OCI-LY3 (cell line): Measurements from ENCODE around the gene XXYLT1.

Experiments used
- H2AFZ ChIP-seq: fragments of 200-600, 300-600 bp; shearing (Covaris generic); 2 replicates; pipeline ENCODE4 v1.6.0; 2014; ENCODE audit warnings: antibody characterized with exemption, low read depth, low read length
- H3K27ac ChIP-seq: fragments of 200-600, 300-600 bp; sonication (generic); 2 replicates; pipeline ENCODE4 v1.5.1; 2014; ENCODE audit warnings: mild to moderate bottlenecking, low read length, moderate library complexity, mixed read lengths
- H3K27me3 ChIP-seq: fragments of 200-600, 300-600 bp; sonication (generic); 2 replicates; pipeline ENCODE4 v1.6.1; 2014; ENCODE audit warnings: low read depth, low read length, mixed read lengths
- H3K36me3 ChIP-seq: fragments of 200-600, 300-600 bp; sonication (generic); replicated peaks from 2 replicates; pipeline ENCODE3; 2014; ENCODE audit warnings: low read depth, low read length, mixed read lengths
- H3K4me1 ChIP-seq: fragments of 300-600, 200-600 bp; sonication (generic); 2 replicates; pipeline ENCODE4 v1.6.1; 2014; ENCODE audit warnings: low read length, mixed read lengths
- H3K4me2 ChIP-seq: fragments of 200-600, 300-600 bp; sonication (generic); 2 replicates; pipeline ENCODE4 v1.6.1; 2014; ENCODE audit warnings: low read length, mixed read lengths
- H3K4me3 ChIP-seq: fragments of 300-600, 200-600 bp; sonication (generic); 2 replicates; pipeline ENCODE4 v1.5.1; 2014; ENCODE audit warnings: antibody characterized with exemption, mild to moderate bottlenecking, low read length, moderate library complexity
- H3K79me2 ChIP-seq: fragments of 300-600, 200-600 bp; shearing (Covaris generic); 2 replicates; pipeline ENCODE4 v1.6.1; 2014; ENCODE audit warnings: mild to moderate bottlenecking, low read length, mixed read lengths
- H3K9ac ChIP-seq: fragments of 300-600, 200-600 bp; shearing (Covaris generic); 2 replicates; pipeline ENCODE4 v1.6.0; 2014; ENCODE audit warnings: mild to moderate bottlenecking, low read length, moderate library complexity
- H3K9me3 ChIP-seq: fragments of 200-600, 300-600 bp; shearing (Covaris generic); 2 replicates; pipeline ENCODE4 v1.6.1; 2014; ENCODE audit warnings: low read length, mixed read lengths; ENCODE audit not compliant: insufficient read depth
- H4K20me1 ChIP-seq: fragments of 200-600, 300-600 bp; sonication (generic); 2 replicates; pipeline ENCODE4 v1.6.1; 2016; ENCODE audit warnings: low read length, mixed read lengths; ENCODE audit not compliant: insufficient read depth
- EZH2phosphoT487 ChIP-seq: fragments of 200-600 bp; shearing (Covaris generic); IDR thresholded peaks from 2 replicates; pipeline ENCODE4 v1.6.1; 2018; ENCODE audit warnings: antibody characterized with exemption, mixed run types, low read depth
- TF ChIP-seq, protein P1 (sequence below): fragments of 200-600, 300-600 bp; sonication (generic); IDR thresholded peaks from 2 replicates; pipeline ENCODE4 v1.5.1; 2014; ENCODE audit warnings: antibody characterized with exemption, low read length, low read depth

The XXYLT1 gene

DNA sequence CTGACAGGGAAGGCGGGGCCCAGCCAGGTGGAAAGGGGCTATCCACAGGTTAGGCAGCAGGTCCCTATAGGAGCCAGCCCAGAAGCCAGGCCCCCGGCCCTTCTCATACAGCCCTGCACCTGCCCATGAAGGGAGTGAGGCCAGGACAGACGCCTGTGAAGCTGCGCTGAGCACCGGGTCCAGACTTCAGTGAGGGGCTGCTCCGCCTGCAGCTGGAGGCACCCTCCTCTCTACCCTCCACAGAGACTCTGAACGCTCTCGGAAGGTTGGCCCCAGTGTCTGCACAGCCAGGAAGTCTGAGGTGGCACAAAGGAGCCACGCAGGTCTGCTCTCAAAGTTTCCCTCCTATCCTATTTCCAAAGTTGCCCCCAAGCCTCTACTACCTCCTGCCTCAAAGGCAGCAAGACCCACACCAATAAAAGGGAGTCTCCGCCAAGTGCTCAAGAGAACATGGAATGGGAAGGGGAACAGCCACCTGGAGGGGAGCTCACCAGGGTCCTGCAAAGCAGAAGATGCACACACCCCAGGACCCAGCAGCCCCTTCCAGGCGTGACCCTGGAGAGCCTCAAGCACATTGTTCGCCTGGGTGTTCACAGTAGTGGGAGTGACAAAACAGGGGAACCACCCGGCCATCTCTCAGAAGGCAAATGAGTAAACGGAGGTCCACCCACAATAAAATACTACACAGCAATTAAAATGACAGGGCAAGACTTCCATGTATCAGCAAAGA, 19.5 kb downstream of the XXYLT1 start:
- Histone ChIP-seq H3K79me2 (peaks cover 19% of the 10 kb centered on the region), H3K4me2 (peak overlapping the region; percentile 81), H4K20me1 (no peaks in the 10 kb centered on the region)

GRCh38 chr3:195250473-195251251, 20.3 kb downstream of the XXYLT1 start:
- Histone ChIP-seq H4K20me1 (no peaks in the 10 kb centered on the region), H3K4me1 (peaks cover 35% of the 10 kb centered on the region)

More for the DNA sequence above, 19.5 kb downstream of the XXYLT1 start:
- Histone ChIP-seq H3K9ac (no peak overlapping the region; the same call in 1 of the 2 replicates), H3K4me1 (peaks cover 35% of the 10 kb centered on the region), H3K27me3 (no peaks in the 10 kb centered on the region), H3K9me3 (no peaks in the 10 kb centered on the region), H3K27ac (no peak overlapping the region), H3K36me3 (no peaks in the 10 kb centered on the region), H2AFZ (no peak overlapping the region), H3K4me3 (no peak overlapping the region; the same call in 1 of the 2 replicates)
- TF ChIP-seq, protein P1, sequence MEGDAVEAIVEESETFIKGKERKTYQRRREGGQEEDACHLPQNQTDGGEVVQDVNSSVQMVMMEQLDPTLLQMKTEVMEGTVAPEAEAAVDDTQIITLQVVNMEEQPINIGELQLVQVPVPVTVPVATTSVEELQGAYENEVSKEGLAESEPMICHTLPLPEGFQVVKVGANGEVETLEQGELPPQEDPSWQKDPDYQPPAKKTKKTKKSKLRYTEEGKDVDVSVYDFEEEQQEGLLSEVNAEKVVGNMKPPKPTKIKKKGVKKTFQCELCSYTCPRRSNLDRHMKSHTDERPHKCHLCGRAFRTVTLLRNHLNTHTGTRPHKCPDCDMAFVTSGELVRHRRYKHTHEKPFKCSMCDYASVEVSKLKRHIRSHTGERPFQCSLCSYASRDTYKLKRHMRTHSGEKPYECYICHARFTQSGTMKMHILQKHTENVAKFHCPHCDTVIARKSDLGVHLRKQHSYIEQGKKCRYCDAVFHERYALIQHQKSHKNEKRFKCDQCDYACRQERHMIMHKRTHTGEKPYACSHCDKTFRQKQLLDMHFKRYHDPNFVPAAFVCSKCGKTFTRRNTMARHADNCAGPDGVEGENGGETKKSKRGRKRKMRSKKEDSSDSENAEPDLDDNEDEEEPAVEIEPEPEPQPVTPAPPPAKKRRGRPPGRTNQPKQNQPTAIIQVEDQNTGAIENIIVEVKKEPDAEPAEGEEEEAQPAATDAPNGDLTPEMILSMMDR = no peak
- no peak for TF ChIP-seq EZH2phosphoT487

DNA sequence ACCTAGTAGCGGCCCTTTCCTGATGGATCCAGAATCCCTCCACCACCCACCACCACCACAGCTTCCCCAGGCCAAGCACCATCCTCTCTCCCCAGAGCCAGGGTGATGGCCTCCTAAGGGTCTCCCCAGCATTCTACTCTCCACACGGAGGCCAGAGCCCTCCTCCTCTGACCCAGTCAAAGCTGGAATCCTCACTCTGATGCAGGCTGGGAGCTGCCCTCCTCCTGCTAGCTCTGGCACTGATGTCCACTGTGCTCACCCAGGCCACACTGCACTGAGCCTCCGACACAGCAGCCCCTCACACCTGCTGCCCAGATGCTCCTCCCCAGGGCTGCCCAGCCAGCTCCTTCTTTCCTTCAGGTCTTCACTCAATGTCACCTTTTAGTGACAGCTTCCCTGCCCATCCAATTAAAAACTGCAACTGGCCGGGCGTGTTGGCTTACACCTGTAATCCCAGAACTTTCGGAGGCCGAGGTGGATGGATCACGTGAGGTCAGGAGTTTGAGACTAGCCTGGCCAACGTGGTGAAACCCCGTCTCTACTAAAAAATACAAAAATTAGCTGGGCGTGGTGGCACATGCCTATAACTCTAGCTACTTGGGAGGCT, 21.0 kb downstream of the XXYLT1 start:
- Histone ChIP-seq H3K4me3 (no peak overlapping the region), H4K20me1 (no peaks in the 10 kb centered on the region), H3K36me3 (no peaks in the 10 kb centered on the region), H3K79me2 (peaks cover 19% of the 10 kb centered on the region), H3K27ac (no peak overlapping the region), H3K27me3 (no peaks in the 10 kb centered on the region), H3K4me1 (peaks cover 35% of the 10 kb centered on the region), H3K9me3 (no peaks in the 10 kb centered on the region), H2AFZ (no peak overlapping the region), H3K4me2 (no peak overlapping the region), H3K9ac (no peak overlapping the region)
- no peak for TF ChIP-seq EZH2phosphoT487
- TF ChIP-seq, protein P1 = no peak

More at GRCh38 chr3:195250473-195251251, 20.3 kb downstream of the XXYLT1 start:
- TF ChIP-seq, protein P1 = peak; percentile 44
- no peak for TF ChIP-seq EZH2phosphoT487
- Histone ChIP-seq H3K9me3 (no peaks in the 10 kb centered on the region), H3K4me3 (peak overlapping the region; percentile 54), H3K79me2 (peaks cover 19% of the 10 kb centered on the region), H3K4me2 (peak overlapping the region; percentile 81), H3K36me3 (no peaks in the 10 kb centered on the region), H3K27ac (0 out of 2 replicates have a peak overlapping the region, but pooled peaks have one; percentile 20), H2AFZ (peak overlapping the region; percentile 39; the same call in 1 of the 2 replicates), H3K9ac (peak overlapping the region; percentile 43; the same call in 1 of the 2 replicates), H3K27me3 (no peaks in the 10 kb centered on the region)
